GM21717 (cell line): ENCODE results near the gene CTNNBL1.

ENCODE experiments used
- ATAC-seq: cut with Tn5 transposase; IDR thresholded peaks from one replicate; pipeline ENCODE4 v1.9.1; 2021; ENCODE audit warnings: mild to moderate bottlenecking, moderate library complexity; ENCODE audit not compliant: unreplicated experiment

Gene CTNNBL1

DNA sequence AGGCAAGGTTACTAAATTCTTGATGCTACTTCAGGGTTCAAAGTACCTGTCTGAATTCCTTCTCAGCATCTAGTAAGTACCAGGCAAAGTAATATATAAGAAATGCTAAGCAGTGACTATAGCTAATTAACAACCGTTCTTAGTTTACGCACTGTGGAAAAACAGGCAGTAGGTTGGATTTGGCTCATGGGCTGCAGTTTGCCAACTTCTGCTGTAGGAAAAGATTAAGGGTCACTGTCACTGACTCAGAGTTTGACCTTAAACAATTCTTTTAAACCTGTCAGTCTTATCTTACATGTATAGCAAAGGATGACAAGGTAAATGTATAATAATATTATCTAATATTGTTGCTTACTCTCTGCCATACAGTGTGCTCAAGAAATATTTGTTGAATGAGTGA is 42.3 kb downstream of the CTNNBL1 start:
- no peak for ATAC-seq

DNA sequence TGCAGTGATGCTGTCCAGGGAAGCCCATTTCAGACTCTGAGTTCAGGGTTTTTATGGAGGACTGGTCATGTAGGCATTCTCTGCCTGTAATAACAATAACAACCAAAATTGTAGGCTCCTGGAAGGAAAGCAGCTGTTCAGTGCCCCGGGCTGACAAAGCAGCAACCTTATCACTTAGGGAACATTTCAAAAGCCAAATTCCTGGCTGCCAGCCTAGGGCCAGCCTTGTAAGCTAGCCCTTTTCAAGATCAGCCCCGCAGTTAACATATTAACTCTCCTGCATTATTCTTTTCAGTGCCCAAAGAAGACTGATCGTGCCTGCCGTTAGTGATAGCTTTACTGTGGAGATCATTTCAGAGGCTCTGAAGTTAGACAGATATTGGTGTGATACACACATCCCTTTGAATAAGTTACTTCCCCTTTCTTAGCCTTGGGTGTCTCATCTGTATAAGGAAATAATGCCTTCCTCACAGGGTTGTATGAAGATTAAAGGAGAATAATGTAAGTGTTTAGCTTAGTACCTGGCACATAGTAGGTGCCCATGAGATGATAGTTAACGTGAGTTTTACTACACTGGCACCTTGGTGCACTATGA is 44.1 kb downstream of the CTNNBL1 start:
- no peak for ATAC-seq

DNA sequence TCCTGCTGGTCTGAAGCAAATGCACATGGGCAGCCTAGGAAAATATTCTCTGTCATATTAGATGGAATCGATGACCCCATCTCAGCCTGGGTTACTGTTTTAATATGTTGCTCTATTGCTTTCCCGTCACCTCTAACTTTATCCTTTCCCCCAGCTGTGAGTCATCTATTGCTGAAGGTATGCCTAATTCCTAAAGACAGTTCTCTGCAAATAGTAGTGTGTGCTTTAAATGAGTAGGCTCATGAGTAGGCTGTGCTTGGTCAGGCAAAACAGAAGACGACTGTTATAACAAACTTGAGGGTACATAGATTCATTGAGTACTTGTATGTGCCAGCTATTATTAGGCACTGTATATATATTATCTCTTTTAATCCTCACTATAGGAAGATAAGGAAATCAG is 47.2 kb downstream of the CTNNBL1 start:
- ATAC-seq, result no peak

DNA sequence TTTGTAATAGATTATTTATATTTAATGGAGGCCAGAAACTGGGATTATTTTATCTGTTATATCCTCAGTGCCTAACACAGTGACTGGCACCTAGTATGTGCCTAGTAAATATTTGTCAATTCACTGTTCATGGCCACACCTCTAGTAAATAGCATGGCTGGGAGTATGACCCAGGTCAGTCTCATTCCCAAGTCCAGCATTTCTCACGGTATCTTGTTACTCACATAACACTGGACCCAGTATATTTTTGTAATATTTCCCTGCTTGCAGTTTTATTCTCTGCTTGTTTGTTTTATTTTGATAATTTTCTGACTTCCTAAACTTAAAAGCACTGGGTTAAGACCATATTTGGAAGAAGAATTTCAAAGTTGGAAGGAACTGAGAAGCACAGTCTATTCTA is 47.7 kb downstream of the CTNNBL1 start:
- no peak for ATAC-seq

DNA sequence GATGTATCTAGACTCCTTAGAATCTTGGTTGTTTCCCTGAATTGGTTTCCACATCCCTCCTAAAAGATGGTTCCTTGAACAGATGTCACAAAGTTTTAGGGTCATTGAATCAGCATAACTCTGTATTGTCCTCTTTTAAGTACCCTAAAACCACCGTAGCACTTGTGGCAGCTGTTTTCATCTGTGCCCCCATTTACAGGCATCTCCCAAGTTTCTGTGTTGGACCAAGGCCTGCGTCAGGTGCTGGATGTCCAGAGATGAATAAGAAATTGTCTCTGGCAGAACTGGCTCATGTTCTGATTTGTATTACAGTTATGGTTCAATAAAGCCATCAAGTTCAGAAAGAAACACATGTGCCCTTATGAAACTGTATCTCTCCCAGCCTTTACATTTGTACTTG is 48.3 kb downstream of the CTNNBL1 start:
- ATAC-seq, result no peak

DNA sequence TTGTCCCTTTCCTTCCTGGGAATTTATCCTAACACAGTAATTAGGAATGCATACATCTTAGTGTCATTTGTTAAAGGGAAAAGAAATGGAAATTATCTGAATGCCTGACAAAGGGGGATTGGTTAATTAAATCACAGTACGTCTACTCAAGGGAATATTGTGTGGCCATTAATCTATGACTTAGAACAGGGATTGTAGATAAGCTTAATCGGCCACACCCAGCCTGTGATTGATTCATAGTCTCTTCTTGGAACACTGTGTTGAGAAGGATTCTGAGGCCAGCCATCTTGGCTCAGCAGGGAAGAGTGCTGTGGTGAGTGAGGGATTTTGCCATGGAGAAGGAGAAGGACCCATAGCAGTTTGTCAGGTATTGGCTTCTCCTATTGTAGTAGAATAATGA is 50.5 kb downstream of the CTNNBL1 start:
- no peak for ATAC-seq

DNA sequence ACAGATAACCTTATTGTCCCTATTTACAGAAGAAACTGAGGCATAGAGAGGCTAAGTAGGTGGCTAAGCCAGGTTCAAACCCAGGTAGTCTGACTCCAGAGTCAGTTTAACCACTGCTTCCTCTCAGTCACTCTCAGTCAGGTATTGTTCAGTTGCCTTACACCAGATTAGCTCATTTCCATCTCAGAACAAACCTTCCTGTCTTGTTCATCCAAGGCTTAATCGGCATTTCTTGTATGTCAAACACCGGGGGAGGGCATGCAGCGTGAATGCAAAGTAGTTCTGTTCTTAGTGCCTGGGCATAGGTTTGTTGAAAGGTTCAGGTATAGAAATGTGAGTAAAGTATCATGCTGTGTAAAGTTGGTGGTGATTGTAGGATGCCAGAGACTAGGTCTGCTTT is 51.7 kb downstream of the CTNNBL1 start:
- ATAC-seq, result no peak

DNA sequence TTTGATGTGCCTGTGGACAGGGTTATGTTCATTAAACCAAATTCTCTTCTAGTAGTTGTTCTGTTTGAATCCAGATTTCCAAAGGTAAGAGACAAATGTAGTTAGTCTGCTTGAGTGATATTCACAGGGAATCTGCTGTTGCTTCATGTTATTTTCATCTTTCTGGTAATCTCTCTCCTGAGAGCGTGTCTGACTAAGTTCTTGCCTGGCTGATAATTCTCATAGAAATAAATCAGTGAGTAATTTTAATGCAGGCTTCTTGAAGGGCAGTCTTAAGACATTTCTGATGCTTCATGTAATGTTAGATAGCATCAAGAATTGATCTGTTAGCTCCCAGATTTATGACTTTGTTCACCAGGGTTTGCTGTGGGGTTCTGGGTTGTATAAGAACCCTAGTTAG is 54.2 kb downstream of the CTNNBL1 start:
- ATAC-seq, result no peak

DNA sequence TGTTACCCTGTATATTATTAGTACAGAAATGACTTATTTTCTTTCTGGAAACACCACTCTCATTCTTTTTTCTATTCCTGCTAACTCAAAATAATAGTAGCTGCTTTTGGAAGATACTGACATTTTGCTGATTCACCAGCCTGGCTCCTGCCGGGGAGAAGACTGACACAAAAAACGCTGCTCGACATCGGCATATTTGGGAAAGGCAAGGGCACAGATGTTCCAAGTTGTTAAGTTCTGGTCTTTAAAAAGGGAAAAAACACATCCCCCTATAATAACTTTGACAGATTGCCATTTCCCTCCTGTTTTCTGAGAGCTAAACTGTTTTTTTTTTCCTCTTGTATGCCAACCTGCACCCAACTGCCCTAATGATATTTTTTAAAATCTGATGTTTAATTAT is 55.4 kb downstream of the CTNNBL1 start:
- no peak for ATAC-seq

DNA sequence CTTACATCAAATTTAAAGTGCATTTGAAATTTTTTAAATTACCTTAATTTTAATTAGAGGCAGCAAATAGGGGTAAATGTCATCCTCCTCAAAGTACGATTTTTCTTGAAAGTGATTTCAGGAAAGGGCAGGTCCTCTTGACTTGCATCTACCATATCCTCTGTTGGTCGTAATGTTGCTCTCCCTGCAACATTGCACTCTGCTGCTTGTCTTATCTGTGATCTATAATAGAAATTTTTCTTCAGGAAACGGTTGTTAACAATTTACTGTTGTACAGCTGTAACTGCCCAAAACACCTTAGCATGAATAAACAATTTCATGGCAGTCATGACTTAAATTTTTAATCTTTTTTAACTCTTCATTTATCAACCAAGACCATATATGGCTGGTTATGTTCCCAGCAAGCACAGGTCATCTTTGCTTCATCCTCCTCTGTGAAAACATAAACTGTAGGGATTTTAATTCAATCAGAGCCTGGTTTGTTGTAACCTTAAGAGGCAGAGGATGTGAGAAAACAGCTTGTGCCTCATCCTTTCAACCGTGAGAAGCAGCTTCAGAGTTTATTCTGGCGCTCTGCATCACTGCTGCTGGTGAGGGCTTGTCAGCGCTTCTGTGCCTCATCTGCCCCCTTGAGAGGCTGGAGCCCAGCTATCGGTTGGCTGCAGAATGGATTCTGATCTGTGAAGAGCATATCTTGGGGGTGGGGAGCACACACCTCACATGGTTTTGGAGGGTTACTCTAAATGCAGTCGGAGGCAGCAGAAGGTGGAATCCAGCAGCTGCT is 56.0 kb downstream of the CTNNBL1 start:
- ATAC-seq, result no peak

DNA sequence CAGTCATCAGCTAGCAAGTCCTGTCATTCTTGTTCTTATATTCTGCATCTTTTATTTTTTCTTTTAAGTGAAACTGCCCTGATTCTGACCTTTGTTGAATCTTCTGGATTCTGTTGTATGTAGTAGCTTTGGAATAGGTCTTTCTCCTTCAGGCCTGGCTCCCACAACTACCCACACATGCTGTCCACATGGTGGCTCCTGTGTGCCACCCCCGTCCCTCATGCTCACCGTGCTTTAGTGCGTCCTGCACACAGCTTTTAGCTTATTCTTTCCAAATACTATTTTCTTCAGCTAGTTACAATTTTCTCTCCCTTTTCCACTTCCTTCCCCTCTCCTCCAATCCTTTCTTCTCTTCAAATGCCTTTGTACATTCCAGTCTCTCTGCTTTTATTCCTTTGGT is 61.8 kb downstream of the CTNNBL1 start:
- ATAC-seq, result no peak

DNA sequence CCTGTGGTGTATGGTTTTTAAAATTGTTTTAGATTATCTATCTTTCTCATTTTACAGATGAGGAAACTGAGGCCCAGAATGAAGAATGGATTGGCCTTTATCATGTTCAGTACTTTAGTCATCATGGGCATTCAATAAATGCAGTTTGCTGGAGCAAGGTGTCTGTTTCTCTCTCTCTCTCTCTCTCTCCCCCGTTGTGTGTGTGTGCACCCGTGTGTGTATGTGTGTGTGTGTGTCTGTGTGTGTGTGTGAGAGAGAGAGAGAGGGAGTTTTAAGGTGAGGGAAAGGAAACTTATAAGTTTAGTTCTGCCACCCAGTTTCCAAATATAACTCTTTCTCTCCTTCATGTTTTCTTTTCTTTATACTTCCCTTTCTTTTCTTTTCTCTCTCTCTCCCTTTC is 62.4 kb downstream of the CTNNBL1 start:
- no peak for ATAC-seq

DNA sequence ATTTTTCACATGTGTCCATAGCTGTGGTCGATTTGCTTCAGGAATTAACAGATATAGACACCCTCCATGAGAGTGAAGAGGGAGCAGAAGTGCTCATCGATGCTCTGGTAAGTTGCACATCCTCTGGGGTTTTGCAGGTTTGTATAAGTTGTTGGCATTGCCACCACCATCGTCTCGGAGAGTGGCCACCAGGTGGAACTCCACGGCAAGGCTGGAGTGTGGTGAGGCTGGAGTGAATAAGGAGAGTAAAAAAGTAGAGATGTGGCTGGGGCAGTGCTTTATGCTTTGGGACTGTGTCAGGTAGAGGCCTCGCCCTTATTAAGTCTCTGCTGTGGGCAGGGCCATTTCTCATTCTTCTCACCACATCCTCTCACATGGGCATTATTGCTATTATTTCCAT is 63.7 kb downstream of the CTNNBL1 start:
- no peak for ATAC-seq

DNA sequence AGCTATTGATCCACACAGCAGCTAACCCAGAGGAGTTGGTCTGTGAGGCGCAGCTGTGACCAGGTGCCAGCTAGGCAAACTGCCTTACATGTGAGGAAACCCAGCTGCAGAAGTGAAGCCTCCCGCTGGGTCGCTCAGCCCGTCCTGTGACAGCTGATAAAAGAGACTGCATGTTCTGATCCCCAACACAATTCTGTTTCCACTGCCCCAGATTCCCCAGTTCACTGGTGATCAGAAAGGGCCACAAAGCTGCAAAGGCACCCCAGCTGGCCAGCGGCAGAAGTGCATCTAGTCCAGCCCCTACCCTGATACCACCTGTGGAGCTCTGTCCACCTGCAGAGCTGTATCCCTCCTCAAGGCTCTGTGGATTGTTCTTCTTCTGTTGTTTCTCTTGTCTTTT is 64.5 kb downstream of the CTNNBL1 start:
- no peak for ATAC-seq

DNA sequence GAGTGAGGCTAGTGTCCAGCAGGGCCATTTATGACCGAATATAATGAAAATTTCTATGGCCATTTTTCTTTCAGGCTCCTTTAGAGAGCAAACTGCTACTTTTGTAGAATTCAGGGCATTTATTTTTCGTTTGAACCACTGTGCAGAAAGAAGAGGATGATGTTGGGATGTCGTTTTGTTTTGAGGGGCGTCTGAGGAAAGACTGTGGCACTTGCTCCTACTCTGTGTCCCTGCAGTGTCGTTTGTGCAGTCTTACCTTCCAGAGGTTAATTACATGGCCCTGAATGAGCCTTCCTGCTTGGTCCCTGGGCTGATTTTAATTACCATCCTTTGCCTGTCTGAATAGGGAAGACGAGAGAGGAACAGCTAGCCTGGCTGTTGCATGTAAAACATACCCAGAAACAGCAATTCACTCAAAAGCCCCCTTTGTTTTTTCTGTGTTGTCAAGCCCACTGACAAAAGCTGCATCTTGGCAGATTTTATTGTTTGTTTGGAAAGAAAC is 65.3 kb downstream of the CTNNBL1 start:
- ATAC-seq, result no peak

DNA sequence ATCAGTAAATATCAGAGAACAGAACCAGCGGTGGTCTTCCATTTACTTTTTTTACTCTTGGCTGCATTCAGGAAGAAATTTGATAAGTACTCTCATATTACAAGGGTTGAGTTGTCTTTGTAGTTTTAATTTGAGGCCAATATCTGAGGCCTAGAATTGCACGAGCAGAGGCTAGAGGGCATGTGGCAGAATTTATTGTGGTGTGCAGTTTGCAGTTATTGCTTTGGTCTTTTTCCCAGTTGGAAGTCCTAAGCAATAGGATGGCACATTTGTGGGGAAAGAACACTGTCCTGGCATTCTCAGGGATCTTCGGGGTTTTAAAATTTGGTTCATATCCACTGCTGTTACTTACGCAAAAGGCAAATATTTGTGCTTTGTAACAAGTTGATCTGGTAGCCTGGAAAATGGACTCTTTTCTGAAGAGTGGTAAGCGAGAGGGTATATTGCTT is 66.0 kb downstream of the CTNNBL1 start:
- no peak for ATAC-seq

DNA sequence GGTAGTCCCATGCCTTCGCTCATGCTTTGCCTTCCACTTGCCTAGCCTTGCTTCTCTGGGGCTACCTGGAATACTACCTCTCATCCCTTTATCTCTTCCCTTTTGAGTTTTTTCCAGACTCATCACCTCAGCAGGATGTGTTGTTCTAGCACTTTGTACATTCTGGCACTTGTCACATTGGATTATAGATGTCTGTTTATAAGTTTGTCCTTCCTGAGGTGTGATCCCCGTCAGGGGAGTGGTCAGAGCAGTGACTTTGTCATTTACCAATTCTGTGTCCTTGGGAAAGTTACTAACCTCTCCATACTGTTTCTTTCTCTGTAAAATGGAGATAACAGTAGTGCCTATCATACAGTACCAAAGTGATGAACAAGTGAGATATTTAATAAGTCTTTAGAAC is 66.5 kb downstream of the CTNNBL1 start:
- no peak for ATAC-seq

DNA sequence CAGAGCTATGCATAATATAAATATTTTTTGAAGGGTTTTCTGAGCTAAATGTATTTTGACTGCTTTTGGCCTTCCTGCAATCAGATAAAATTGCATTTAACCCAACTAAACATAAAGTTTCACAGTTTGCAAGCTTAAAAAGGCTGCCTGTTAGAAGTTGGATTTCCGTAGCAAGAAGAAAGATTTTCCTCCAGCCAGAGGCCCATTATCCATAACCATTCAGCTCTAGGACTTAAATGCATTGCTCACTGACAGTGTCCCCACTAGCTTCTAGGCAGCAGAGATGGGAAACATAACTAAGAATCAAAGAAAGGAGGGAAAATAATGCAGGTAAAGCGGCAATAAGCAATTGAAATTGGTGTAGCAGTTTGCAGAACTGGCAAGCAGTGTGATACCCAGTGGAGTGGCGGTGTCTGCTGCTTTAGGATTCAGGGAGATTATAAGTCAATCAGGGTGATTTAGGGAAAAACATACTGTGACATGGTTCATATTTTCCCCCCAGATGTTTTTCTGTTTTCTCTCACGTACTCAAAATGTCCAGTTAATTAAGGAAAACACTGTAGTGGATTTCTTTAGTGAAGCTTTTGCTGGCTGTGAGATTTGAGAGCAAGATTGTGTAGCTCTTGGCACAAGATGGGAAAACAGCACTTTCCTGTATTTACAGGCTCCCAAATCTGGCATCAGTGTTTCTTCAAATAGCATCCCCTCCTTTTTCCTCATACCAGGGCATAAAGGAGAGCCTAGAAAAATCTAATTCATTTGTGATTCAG is 69.1 kb downstream of the CTNNBL1 start:
- no peak for ATAC-seq

DNA sequence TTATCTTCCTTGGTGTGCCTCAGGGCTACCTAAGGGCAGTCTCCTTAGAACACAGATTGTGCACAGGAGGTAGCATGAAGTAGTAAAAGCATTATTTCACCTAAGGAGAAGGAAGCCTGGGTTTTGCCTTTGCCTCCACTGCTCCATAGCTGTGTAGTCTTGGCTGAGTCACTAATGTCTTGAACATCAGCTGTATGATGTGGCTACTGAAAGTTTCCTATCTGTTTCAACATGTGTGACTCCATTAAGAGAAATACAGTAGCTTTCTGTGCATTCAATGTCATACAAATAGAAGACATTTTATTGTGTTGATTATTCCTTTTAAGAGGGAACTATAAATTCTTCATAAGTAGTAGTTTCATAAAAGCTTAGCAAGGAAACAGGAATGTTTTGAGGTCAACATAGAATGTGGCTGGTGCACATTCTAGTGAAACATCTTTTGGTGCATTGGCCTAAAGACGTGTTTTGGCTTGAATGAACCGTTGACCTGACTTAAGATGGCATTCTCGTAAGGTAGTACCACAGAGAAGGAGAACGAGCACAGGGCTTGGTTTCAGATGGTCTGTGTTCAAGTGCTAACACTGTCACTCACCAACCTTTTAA is 70.6 kb downstream of the CTNNBL1 start:
- no peak for ATAC-seq

DNA sequence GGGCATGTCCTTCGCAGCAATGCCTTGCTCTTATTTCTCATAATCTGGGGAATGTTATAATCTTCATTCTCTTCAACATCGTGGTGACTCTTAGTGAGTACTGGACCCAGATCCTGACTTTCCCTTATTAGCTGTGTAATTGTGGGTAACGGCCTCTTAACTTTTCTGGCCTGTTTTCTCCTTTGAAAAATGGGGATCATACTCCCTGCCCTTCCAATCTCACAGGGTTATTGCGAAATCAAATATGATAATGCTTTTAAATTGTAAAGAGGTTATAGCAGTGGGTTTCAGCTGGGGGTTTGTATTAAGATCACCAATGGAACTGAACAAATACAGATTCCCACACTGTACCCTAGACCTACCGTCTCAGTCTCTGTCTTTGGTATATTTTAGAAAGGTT is 77.1 kb downstream of the CTNNBL1 start:
- no peak for ATAC-seq

DNA sequence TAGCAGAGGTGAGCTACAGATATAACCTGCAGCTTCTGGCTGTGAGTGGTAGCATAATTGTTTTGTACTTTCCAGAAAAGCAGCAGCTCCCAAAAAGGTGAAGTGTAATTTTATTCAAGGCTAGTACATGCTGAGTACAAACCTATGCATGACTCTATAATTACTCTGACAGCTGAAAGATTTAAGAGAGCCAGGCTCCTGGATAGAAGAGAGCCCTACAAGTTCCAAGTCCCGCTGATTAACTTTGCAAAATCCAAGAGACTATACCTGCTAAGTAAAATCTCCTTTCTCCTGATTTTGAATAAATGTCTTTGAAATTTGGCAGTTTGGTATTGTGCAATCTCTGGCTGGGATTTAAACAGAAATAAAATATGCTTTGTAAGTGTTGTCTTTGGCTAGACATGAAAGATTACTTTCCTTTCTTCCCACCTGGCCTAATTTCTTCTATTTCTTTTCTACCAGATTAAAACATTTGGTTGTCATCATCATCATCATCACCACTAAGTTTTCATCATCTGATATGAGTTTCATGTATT is 79.5 kb downstream of the CTNNBL1 start:
- ATAC-seq, result no peak
